ENCODE results near the gene B3GNT4.

B3GNT4 gene

DNA sequence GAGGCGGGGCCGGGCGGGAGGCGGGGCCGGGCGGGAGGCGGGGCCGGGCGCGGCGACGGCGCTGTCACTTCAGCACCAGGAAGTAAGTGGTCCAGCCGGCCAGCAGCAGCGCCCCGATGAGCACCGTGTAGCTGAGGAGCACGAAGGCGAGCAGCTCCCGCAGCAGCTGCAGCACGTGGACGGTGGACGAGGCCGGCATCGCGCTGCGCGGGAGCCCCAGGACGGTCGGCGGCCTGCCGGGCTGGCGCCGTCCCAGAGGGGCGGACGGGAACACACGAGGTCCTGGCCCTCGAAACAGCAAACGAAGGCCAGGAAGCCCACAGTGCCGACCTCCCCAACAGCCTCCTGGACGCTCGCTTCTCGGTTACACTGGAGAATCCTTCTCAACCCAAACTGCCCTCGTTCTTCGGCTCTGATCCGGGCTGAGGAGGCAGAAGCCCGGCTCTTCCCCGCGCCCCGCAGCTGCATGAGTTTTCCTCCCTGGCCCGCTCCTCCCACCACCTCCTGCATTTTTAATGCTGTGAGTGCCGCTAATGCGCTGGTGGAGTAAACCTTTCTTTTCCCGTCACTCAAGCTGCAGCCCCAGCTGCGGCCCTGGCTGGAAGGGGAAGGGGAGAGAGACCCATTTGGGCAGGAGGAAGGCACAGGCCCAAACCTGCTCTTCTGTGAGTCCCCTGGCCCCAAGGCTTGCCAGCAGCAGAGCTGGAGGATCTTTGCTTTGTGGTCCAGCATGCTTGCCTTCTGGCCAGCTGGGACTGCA, 23.0 kb downstream of the B3GNT4 start:
- DNase-seq (ENCODE audit: low spot score): no peak
- TF ChIP-seq, protein P1, sequence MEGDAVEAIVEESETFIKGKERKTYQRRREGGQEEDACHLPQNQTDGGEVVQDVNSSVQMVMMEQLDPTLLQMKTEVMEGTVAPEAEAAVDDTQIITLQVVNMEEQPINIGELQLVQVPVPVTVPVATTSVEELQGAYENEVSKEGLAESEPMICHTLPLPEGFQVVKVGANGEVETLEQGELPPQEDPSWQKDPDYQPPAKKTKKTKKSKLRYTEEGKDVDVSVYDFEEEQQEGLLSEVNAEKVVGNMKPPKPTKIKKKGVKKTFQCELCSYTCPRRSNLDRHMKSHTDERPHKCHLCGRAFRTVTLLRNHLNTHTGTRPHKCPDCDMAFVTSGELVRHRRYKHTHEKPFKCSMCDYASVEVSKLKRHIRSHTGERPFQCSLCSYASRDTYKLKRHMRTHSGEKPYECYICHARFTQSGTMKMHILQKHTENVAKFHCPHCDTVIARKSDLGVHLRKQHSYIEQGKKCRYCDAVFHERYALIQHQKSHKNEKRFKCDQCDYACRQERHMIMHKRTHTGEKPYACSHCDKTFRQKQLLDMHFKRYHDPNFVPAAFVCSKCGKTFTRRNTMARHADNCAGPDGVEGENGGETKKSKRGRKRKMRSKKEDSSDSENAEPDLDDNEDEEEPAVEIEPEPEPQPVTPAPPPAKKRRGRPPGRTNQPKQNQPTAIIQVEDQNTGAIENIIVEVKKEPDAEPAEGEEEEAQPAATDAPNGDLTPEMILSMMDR (IDR thresholded peaks at IDR 0.05; ENCODE audit: extremely low read depth, missing control alignments): no peak

DNA sequence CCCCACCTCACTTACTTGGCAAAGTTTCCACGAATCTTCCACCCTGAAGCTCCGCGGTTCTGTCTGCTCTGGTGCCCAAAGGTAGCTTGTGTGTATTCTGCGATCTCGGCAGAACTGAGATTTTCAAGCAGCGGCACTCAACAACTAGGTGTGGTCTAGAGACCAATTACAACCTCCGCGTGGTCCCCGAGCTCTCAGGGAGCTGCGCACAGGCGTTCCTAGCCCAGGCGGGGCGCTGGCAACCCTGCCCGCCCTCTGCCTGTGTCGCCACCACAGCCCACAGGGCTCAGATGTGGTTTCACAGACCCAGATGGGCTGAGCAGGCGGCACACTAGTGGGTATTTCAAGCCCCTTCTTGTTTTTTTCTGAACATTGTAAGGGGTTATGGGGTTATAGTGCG, 23.8 kb downstream of the B3GNT4 start:
- TF ChIP-seq, protein P1 (IDR thresholded peaks at IDR 0.05; ENCODE audit: extremely low read depth, missing control alignments): no peak

GRCh38 chr12:122228092-122228491, 24.6 kb downstream of the B3GNT4 start:
- TF ChIP-seq, protein P1 (IDR thresholded peaks at IDR 0.05; ENCODE audit: extremely low read depth, missing control alignments): no peak
- DNase-seq (ENCODE audit: low spot score): no peak

More for the DNA sequence above, 23.8 kb downstream of the B3GNT4 start:
- no peak for DNase-seq (ENCODE audit: low spot score)

DNA sequence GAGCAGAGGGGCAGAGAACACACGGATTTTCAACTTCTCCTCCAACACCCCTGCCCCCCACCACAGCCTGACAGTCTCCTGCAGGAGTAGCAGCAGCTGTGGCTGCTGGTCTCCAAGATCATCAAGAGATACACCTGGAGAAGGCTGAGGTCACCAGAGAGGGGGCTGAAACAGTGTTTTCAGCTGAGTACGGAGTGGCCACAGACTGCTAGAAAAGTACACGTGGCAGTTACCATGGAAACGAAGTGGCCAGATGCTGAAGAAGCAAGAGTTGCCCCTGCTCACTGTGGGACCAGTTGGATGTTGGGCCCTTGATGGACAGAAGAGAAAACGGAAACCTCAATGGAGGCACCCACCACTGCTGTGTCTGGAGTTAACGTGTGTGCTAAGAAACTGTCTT, 27.3 kb downstream of the B3GNT4 start:
- TF ChIP-seq, protein P1 (IDR thresholded peaks at IDR 0.05; ENCODE audit: extremely low read depth, missing control alignments): no peak

GRCh38 chr12:122232691-122233090, 29.2 kb downstream of the B3GNT4 start:
- TF ChIP-seq, protein P1 (IDR thresholded peaks at IDR 0.05; ENCODE audit: extremely low read depth, missing control alignments): no peak

More for the DNA sequence above, 27.3 kb downstream of the B3GNT4 start:
- DNase-seq (ENCODE audit: low spot score): no peak

DNA sequence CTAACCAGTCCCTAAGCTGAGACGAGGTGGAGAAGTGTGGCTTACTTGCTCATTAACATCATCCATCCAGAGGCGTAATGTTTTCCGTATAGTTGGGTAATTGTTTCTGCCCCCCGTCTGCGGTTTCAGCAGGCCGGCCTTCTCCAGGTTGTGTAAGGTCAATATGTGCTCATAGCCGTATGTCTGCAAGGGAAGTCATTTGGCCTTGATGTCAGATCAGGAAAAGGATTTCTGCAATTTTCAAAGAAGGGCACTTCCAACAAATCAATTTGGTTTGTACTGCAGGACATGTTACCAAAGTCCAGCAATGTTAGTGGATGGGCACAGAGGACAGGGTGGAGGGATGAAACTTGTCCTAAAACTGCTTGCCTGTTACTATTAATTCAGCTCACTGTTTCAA, 32.2 kb downstream of the B3GNT4 start:
- no peak for DNase-seq (ENCODE audit: low spot score)
- TF ChIP-seq, protein P1 (IDR thresholded peaks at IDR 0.05; ENCODE audit: extremely low read depth, missing control alignments): no peak

More at GRCh38 chr12:122232691-122233090, 29.2 kb downstream of the B3GNT4 start:
- DNase-seq (ENCODE audit: low spot score): no peak

DNA sequence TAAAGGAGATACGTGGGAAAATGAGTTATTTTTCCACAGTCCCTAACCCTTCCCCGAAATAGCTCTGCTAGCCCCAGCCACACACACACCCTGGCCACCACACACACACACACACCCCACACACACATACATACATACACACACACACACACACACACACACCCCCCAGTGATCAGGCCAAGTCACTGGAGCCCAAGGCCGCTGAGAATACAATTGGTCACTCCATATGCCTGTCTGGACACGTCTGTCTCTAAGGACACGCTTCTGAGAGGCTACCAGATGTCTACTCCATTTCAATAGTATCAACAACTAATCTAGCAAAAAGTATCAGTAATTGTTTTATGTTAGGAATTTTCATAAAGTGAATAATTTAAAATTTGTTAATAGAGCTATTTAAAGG, 35.4 kb downstream of the B3GNT4 start:
- DNase-seq (ENCODE audit: low spot score): no peak
- TF ChIP-seq, protein P1 (IDR thresholded peaks at IDR 0.05; ENCODE audit: extremely low read depth, missing control alignments): no peak
